Sigmoid colon (tissue), 7 donors: ENCODE results near the gene SYNE2. TPM values are rescaled to one million over a fixed set of nuclear protein-coding genes. Genes with fewer than 3 reads are reported as not detected.
A peak's percentile ranks its signal among the peaks of the same experiment; 100 is the strongest.

Experiments used
- DNase-seq: peaks from one replicate; pipeline ENCODE4 v3.0.0-alpha.2; 2019
- H3K27ac ChIP-seq, 4 donors: fragments of 200-600 bp; sonication (generic); one replicate each; pipeline ENCODE4 v1.5.1; 2016 to 2019; ENCODE audit warnings: mild to moderate bottlenecking in 1 of 4
- H3K27me3 ChIP-seq, 3 donors: fragments of 200-600 bp; sonication (generic); one replicate each; pipeline ENCODE4 v1.5.1; 2019; ENCODE audit warnings: mild to moderate bottlenecking in 1 of 3
- H3K36me3 ChIP-seq, 4 donors: fragments of 200-600 bp; sonication (generic); one replicate each; pipeline ENCODE4 v1.5.1; 2016 to 2019
- H3K4me1 ChIP-seq, 4 donors: fragments of 200-600 bp; sonication (generic); one replicate each; pipeline ENCODE4 v1.5.1; 2017 to 2019
- H3K4me3 ChIP-seq, 4 donors: fragments of 200-600 bp; sonication (generic); one replicate each; pipeline ENCODE4 v1.5.1; 2017 to 2019; ENCODE audit warnings: mild to moderate bottlenecking in 2 of 4, moderate library complexity in 1 of 4
- H3K9me3 ChIP-seq, 4 donors: fragments of 200-600 bp in 3 of 4; sonication (generic) in 3 of 4; one replicate each; pipeline versions ENCODE4 v1.5.1 to v1.6.1; 2013 to 2019
- EP300 ChIP-seq, 4 donors: sonication (generic); formaldehyde crosslinking; IDR thresholded peaks; one replicate each; pipeline ENCODE4 v1.6.1; 2017; ENCODE audit warnings: antibody characterized with exemption in 4 of 4
- POLR2A ChIP-seq, 2 donors: fragments of 450-650 bp; IDR thresholded peaks; one replicate each; pipeline ENCODE4 v1.6.1; 2016; ENCODE audit warnings: antibody characterized with exemption in 2 of 2, mild to moderate bottlenecking in 2 of 2, moderate library complexity in 2 of 2
- POLR2AphosphoS5 ChIP-seq, 4 donors: sonication (generic); formaldehyde crosslinking; IDR thresholded peaks; one replicate each; pipeline ENCODE4 v1.6.1; 2017; ENCODE audit warnings: antibody characterized with exemption in 4 of 4
- WGBS, 2 donors: extraction: QIAGEN DNeasy Blood & Tissue Kit; methylation state at CpG; one replicate each; pipeline ENCODE4 v1.1.7; 2013; 5-methylcytosine and 5-hydroxymethylcytosine counted together
- intact Hi-C: fragments of 100-400 bp; cut with DNase I; formaldehyde crosslinking; loops from one replicate; pipeline ENCODE4 v1.15.1; 2023
- polyA plus RNA-seq, 3 donors: library from polyadenylated mRNA; stranded (reverse); fragments of 200-250 nt; gene quantifications; one replicate each; pipeline ENCODE4 v1.2.3, GENCODE V29; 2013
- total RNA-seq, 4 donors: library from RNA; depleted of rRNA; stranded (reverse); fragments of >200 nt; gene quantifications; one replicate each; pipeline ENCODE4 v1.1.0, GENCODE V29; 2016
- TF ChIP-seq, protein P1 (sequence below), 4 experiments: fragments of 450-650 bp in 3 of 4; fragments of 200-600 bp in 1 of 4; IDR thresholded peaks; one replicate each; pipeline ENCODE4 v1.5.1; 2016 to 2019; ENCODE audit warnings: antibody characterized with exemption in 4 of 4, mild to moderate bottlenecking in 3 of 4, moderate library complexity in 2 of 4
- donor health status: healthy with polysubstance abuse.
- donor health status: Bipolar disorder and iron deficiency.
- donor health status: healthy.

The SYNE2 gene
- total and polyA plus RNA-seq, 7 donors, result 25.8 to 70.6 (median 54.6) TPM

DNA sequence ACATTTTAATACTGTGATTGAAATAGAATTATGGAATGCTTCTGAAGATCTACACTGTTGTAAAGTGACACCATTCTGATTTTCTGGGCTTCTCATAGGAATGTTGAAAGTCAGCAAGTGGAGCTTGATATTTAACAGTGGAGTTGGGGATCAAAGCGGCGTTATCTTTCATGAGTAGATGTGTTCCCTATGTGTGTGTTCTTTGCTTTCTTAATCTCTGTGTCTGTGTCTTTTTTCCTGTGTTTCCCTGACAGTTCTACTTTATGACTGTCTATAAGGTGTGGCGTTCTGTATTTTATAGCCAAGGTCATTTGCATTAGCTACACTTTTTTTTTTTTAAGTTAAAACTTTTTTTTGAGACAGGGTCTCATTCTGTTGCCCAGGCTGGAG is 24.7 kb downstream of the SYNE2 start:
- H3K4me1 ChIP-seq, result peaks cover 0 to 29% (median 24%) of the 10 kb centered on the region in 4 donors
- WGBS, 2 donors, result 26 to 69% methylated on average over 3 of the region's 3 CpGs
- intact Hi-C loops, result no loop called here

DNA sequence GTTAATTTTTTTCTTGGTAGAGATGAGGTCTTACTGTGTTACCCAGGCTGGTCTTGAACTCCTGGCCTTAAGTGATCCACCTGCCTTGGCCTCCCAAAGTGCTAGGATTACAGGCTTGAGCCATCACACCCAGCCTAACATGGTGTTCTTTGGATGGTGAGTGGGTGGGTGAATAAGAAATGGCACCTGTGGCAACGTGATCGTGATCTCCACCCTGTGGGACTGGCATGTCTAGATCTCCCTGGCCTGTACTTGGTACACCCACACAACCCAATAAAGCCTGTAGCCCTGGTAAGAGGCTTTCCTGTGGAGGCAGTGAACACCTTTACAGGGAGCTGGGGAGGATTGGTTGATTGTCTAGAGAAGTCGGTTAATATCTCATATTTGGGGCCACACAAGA is 25.2 kb downstream of the SYNE2 start:
- peak overlapping the region in 2 of 4 donors; percentile 59 to 66 for H3K27ac ChIP-seq
- H3K4me3 ChIP-seq, result no peak overlapping the region
- WGBS, 2 donors, result 73 to 87% methylated on average over 3 of the region's 3 CpGs
- H3K9me3 ChIP-seq, result no peaks in the 10 kb centered on the region
- no peaks in the 10 kb centered on the region for H3K27me3 ChIP-seq
- no peaks in the 10 kb centered on the region for H3K36me3 ChIP-seq
- DNase-seq, result no peak
- TF ChIP-seq POLR2AphosphoS5 (IDR thresholded peaks at IDR 0.05), result no peak
- TF ChIP-seq, protein P1, sequence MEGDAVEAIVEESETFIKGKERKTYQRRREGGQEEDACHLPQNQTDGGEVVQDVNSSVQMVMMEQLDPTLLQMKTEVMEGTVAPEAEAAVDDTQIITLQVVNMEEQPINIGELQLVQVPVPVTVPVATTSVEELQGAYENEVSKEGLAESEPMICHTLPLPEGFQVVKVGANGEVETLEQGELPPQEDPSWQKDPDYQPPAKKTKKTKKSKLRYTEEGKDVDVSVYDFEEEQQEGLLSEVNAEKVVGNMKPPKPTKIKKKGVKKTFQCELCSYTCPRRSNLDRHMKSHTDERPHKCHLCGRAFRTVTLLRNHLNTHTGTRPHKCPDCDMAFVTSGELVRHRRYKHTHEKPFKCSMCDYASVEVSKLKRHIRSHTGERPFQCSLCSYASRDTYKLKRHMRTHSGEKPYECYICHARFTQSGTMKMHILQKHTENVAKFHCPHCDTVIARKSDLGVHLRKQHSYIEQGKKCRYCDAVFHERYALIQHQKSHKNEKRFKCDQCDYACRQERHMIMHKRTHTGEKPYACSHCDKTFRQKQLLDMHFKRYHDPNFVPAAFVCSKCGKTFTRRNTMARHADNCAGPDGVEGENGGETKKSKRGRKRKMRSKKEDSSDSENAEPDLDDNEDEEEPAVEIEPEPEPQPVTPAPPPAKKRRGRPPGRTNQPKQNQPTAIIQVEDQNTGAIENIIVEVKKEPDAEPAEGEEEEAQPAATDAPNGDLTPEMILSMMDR (IDR thresholded peaks at IDR 0.05), result no peak
- TF ChIP-seq EP300 (IDR thresholded peaks at IDR 0.05), result no peak
- no peak for TF ChIP-seq POLR2A (IDR thresholded peaks at IDR 0.05)
- H3K4me1 ChIP-seq, result peaks cover 0 to 29% (median 24%) of the 10 kb centered on the region in 4 donors
- intact Hi-C loops, result no loop called here

More for the DNA sequence above, 24.7 kb downstream of the SYNE2 start:
- Histone ChIP-seq H3K9me3 (no peaks in the 10 kb centered on the region), H3K36me3 (no peaks in the 10 kb centered on the region), H3K27me3 (no peaks in the 10 kb centered on the region), H3K27ac (peak overlapping the region in 3 of 4 donors; percentile 59 to 66 (median 60)), H3K4me3 (no peak overlapping the region)
- TF ChIP-seq, protein P1 (IDR thresholded peaks at IDR 0.05), result no peak
- TF ChIP-seq POLR2AphosphoS5 (IDR thresholded peaks at IDR 0.05) (no peak), EP300 (IDR thresholded peaks at IDR 0.05) (no peak), POLR2A (IDR thresholded peaks at IDR 0.05) (no peak)
- no peak for DNase-seq

DNA sequence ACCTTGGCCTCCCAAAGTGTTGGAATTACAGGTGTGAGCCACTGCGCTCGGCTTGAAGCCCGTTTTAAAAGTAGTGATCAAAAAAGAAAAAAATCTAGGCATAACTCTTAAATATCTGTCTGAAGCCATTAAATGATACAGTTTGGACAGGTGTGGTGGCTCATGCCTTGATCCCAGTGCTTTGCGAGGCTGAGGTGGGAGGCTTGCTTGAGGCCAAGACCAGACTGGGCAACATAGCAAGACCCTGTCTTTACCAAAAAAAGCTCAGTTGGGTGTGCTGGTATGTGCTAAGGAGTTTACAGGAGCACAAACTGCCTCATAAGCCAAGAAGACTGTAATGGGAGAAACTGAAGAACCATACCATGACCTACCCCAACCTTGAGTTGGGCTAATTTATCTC is 26.0 kb downstream of the SYNE2 start:
- Histone ChIP-seq H3K27me3 (no peaks in the 10 kb centered on the region), H3K9me3 (no peaks in the 10 kb centered on the region), H3K36me3 (no peaks in the 10 kb centered on the region), H3K27ac (no peak overlapping the region), H3K4me1 (peaks cover 0 to 29% (median 24%) of the 10 kb centered on the region in 4 donors), H3K4me3 (no peak overlapping the region)
- intact Hi-C loops, result no loop called here
- no peak for DNase-seq
- TF ChIP-seq EP300 (IDR thresholded peaks at IDR 0.05) (no peak), POLR2A (IDR thresholded peaks at IDR 0.05) (no peak), POLR2AphosphoS5 (IDR thresholded peaks at IDR 0.05) (no peak)
- TF ChIP-seq, protein P1 (IDR thresholded peaks at IDR 0.05), result no peak
- WGBS, 2 donors, result 96 to 97% methylated on average over 4 of the region's 4 CpGs

DNA sequence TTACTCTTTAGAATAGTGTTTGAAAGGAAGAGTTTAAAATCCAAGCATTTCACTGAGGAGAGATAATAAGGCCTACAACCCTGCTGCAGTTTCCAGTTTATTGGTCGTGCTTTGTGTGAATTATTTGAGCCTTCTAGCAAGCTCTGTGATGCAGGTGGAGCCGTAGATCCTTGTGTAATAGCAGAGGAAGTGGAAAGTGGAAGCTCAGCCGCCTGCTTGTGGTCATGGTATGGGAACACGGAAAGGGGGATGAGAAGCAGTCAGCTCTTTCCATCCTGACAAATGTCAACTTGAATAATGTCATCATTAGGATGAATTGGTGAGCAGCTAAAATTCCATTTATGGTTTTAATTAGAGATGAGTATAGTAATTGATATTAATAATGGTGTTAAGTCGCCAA is 29.1 kb downstream of the SYNE2 start:
- H3K27me3 ChIP-seq, result no peaks in the 10 kb centered on the region
- intact Hi-C loops, result no loop called here
- DNase-seq, result no peak
- 61 to 75% methylated on average over 5 of the region's 5 CpGs for WGBS, 2 donors
- H3K9me3 ChIP-seq, result no peaks in the 10 kb centered on the region
- H3K4me1 ChIP-seq, result peaks cover 0 to 11% (median 7%) of the 10 kb centered on the region in 4 donors
- no peak overlapping the region for H3K4me3 ChIP-seq
- TF ChIP-seq POLR2A (IDR thresholded peaks at IDR 0.05) (no peak), EP300 (IDR thresholded peaks at IDR 0.05) (no peak)
- H3K27ac ChIP-seq, result no peak overlapping the region
- H3K36me3 ChIP-seq, result no peaks in the 10 kb centered on the region

DNA sequence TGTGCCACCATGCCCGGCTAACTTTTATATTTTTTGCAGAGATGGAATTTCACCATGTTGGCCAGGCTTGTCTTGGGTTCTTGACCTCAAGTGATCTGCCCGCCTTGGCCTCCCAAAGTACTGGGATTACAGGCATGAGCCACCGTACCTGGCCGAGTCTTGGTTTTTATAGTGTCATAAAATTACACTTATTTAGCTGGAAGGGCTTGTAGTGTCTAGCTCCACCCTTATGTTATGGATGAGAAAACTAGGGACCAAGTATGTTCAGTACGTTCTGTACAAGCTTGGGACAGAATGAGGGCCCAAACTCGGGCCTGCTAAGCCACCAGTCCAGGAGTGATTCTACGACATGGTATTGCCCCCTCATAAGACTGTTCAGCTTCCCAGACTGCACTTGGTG is 35.1 kb downstream of the SYNE2 start:
- H3K36me3 ChIP-seq, result no peaks in the 10 kb centered on the region
- peaks cover 0 to 23% (median 18%) of the 10 kb centered on the region in 4 donors for H3K4me1 ChIP-seq
- DNase-seq, result no peak
- H3K27me3 ChIP-seq, result no peaks in the 10 kb centered on the region
- intact Hi-C loops, result no loop called here
- no peak overlapping the region for H3K27ac ChIP-seq
- 46 to 84% methylated on average over 7 of the region's 7 CpGs for WGBS, 2 donors
- H3K9me3 ChIP-seq, result no peaks in the 10 kb centered on the region
- TF ChIP-seq POLR2A (IDR thresholded peaks at IDR 0.05) (no peak), POLR2AphosphoS5 (IDR thresholded peaks at IDR 0.05) (no peak), EP300 (IDR thresholded peaks at IDR 0.05) (no peak)
- TF ChIP-seq, protein P1 (IDR thresholded peaks at IDR 0.05), result no peak
- no peak overlapping the region for H3K4me3 ChIP-seq
